GM06990 (cell line): ENCODE results near the gene MAST2.
"Not testable (repeated sequence)": the region's sequence is repeated elsewhere in the genome, so short reads cannot be mapped to it uniquely, and the experiment has no call there.

Experiments
- DNase-seq: peaks from one replicate; pipeline ENCODE4 v3.0.0-alpha.2; 2011; ENCODE audit not compliant: insufficient read length; ENCODE audit errors: extremely low read depth
- H3K27me3 ChIP-seq: replicated peaks from 2 replicates; pipeline ENCODE4 v1.6.0; 2011; ENCODE audit warnings: low read length; ENCODE audit not compliant: control insufficient read depth, insufficient read depth
- H3K36me3 ChIP-seq: 2 replicates; pipeline ENCODE4 v1.5.1; 2011; ENCODE audit warnings: low read length; ENCODE audit not compliant: control insufficient read depth, insufficient read depth
- H3K4me3 ChIP-seq: replicated peaks from 2 replicates; pipeline ENCODE4 v1.5.1; 2011; ENCODE audit warnings: low read depth, mild to moderate bottlenecking, control low read depth, low read length
- TF ChIP-seq, protein P1 (sequence below): IDR thresholded peaks from 2 replicates; pipeline ENCODE4 v1.5.1; 2011; ENCODE audit warnings: low read length, control low read depth, mild to moderate bottlenecking, inconsistent platforms; ENCODE audit not compliant: insufficient read depth, poor library complexity, severe bottlenecking

Gene MAST2

DNA sequence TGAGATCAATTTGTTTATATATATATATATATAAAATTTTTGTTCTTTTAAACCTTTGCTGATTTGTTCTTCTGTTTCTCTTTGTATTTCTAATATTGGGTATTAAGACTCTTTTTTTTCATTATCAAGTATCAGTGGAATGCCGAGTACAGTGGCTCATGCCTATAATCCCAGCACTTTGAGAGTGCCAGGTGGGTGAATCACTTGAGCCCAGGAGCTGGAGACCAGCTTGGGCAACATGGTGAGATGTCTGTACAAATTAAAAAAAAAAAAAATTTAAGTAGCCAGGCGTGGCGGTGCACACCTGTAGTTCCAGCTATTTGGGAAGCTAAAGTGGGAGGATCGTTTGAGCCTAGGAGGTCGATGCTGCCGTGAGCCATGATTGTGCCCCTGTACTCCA, 67.1 kb downstream of the MAST2 start:
- no peak for DNase-seq
- Histone ChIP-seq H3K36me3 (no peaks in the 10 kb centered on the region), H3K27me3 (no peaks in the 10 kb centered on the region), H3K4me3 (no peak overlapping the region)
- TF ChIP-seq, protein P1, sequence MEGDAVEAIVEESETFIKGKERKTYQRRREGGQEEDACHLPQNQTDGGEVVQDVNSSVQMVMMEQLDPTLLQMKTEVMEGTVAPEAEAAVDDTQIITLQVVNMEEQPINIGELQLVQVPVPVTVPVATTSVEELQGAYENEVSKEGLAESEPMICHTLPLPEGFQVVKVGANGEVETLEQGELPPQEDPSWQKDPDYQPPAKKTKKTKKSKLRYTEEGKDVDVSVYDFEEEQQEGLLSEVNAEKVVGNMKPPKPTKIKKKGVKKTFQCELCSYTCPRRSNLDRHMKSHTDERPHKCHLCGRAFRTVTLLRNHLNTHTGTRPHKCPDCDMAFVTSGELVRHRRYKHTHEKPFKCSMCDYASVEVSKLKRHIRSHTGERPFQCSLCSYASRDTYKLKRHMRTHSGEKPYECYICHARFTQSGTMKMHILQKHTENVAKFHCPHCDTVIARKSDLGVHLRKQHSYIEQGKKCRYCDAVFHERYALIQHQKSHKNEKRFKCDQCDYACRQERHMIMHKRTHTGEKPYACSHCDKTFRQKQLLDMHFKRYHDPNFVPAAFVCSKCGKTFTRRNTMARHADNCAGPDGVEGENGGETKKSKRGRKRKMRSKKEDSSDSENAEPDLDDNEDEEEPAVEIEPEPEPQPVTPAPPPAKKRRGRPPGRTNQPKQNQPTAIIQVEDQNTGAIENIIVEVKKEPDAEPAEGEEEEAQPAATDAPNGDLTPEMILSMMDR: no peak

DNA sequence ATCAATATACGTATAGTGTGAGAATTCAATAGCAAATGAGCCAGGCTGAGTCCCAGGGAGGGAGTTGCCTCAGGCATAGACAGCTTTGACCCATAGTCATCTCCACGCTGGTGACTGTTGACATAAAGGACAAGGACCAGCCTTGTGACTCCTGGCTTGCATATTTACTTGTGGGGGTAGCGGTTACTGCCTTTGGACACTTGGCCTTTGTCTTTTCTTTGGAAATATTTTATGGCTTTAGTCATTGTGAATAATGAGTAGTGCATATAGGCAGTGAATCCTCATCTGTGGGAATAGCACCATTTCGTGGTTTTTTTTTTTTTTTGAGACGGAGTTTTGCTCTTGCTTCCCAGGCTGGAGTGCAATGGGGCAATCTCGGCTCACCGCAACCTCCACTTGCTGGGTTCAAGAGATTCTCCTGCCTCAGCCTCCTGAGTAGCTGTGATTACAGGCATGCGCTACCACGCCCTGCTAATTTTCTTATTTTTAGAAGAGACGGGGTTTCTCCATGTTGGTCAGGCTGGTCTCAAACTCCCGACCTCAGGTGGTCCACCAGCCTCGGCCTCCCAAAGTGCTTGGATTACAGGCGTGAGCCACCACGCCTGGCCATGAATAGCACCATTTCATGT, 68.9 kb downstream of the MAST2 start:
- H3K4me3 ChIP-seq, DNase-seq, H3K36me3 ChIP-seq, H3K27me3 ChIP-seq: not testable (repeated sequence)

DNA sequence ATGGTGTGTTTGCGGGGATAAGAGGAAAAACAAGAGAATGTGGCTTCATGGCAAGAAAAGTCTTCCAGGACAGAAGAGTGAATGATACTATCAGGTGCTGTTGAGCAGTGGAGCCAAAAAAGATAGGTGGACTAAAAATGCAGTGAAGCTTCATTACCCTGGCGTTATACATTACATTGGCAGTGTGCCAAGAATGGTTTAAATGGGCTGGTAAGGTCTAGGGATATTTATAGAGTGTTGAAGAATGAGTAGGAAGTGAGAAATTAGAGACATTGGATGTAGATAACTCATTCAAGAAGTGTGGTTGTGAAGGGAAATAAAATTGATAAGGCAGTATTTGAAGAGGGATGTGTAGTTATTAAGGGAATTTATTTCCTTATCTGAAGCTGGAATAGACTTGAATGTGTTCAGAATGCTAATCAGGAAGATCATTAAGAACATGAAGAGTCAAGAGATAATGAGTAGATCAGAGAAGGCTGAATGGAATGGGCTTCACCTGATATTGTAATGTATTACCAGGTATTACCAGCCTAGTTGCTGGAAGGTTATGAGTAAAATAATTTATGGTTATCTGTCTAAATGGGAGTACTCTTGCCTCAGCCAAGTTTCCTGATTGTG, 72.7 kb downstream of the MAST2 start:
- H3K4me3 ChIP-seq: no peak overlapping the region
- DNase-seq: no peak
- TF ChIP-seq, protein P1: no peak
- H3K36me3 ChIP-seq: no peaks in the 10 kb centered on the region
- no peaks in the 10 kb centered on the region for H3K27me3 ChIP-seq

DNA sequence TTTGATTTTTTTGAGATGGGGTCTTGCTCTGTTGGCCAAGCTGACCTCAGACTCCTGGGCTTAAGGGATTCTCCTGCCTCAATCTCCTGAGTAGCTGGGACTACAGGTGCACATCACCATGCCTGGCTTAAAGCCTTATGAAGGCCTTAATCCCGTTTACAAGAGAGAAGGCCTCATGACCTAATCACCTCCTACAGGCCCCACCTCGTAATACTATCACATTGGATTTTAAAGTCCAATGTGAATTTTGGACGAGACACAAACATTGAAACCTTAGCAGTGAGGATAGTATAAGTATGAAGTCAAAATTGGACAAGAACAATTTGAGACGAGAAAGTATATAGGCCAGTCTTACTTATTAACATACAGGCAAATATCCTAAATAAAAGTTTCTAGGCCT, 73.9 kb downstream of the MAST2 start:
- Histone ChIP-seq H3K4me3 (no peak overlapping the region), H3K36me3 (no peaks in the 10 kb centered on the region), H3K27me3 (no peaks in the 10 kb centered on the region)
- TF ChIP-seq, protein P1: no peak
- no peak for DNase-seq

DNA sequence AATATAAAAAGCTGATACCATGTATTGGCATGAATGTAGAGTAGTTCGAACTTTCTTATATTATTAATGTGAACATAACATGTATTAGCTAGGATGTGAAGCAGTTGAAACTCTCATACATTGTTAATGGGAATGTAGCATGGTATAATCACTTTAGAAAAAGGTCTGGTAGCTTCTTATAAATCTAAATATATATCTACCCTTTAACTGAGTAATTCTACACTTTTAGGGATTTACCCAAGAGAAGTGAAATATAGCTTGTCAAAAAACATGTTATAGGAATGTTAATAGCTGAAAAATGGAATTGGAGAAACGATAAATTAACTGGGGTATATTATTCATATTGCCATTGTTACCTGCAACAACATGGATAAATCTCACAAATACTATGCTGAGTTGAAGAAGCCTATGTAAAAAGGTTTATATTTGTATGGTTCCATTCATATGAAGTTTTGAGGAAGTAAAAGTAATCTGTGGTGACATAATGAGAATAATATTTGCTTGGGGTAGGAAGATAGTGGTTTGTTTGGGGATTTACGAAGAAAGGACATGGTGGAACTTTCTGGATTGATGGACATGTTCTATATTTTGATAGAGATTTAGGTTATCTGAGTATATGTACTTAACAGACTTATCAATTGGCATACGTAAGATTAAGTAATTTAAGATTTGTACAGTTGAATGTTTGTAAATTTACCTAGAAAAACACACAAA, 76.6 kb downstream of the MAST2 start:
- Histone ChIP-seq H3K27me3 (no peaks in the 10 kb centered on the region), H3K4me3 (no peak overlapping the region), H3K36me3 (no peaks in the 10 kb centered on the region)
- no peak for DNase-seq
- TF ChIP-seq, protein P1: no peak

DNA sequence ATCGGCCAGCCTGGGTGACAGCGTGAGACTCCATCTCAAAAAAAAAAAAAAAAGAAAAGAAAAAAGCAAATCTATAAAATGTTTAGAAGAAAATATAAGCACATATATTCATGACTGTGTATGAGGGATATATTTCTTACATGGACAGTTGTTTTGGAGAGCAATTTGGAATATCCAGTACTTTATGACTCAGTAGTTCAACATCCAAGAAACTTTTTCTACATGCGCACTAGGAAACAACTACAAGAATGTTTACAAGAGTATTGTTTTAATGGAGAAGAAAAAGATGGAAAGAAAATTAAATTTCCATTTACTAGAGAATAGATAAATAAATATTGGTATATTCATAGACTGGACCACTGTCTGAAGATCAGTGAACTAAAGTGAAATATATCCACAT, 77.5 kb downstream of the MAST2 start:
- H3K4me3 ChIP-seq: no peak overlapping the region
- no peaks in the 10 kb centered on the region for H3K36me3 ChIP-seq
- TF ChIP-seq, protein P1: no peak
- DNase-seq: no peak
- H3K27me3 ChIP-seq: no peaks in the 10 kb centered on the region
